SIG-M5 treated with dmso at 0.1 percent for 504 hours (cell line): ENCODE results near the gene CHST9.
"Not testable (repeated sequence)": the region's sequence is repeated elsewhere in the genome, so short reads cannot be mapped to it uniquely, and the experiment has no call there.

Experiments
- DNase-seq: peaks from one replicate; lab custom pipeline; 2025; ENCODE audit not compliant: unreplicated experiment; lab: John Stamatoyannopoulos, UW

CHST9 gene

DNA sequence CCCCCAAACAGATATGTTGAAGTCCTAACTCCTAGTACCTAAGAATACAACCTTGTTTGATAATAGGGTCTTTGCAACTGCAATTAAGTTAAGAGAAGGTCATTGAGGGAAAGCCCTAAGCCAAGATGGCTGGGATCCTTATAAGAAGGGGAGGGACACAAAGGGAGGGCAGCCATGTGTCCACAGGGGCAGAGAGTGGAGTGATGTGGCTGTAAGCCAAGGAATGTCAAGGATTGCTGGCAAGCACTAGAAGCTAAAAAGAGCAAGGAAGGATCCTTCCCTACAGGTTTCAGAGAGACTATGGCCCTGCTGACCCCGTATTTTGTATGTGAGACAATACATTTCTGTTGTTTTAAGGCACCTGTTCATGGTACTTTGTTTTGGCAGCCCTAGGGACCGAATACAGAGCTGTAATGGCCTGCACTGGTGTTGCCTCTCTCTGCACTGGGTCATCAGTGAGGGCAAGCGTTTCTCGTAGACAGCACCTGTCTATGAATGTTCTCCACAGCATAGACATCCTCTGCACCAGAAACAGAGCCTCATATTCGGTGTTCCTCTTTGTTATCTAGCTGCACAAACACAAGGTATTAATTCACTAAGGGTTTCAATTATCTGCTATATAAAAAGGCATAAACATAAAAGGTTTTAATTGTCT lies 244.2 kb downstream of the CHST9 start:
- no peak for DNase-seq

DNA sequence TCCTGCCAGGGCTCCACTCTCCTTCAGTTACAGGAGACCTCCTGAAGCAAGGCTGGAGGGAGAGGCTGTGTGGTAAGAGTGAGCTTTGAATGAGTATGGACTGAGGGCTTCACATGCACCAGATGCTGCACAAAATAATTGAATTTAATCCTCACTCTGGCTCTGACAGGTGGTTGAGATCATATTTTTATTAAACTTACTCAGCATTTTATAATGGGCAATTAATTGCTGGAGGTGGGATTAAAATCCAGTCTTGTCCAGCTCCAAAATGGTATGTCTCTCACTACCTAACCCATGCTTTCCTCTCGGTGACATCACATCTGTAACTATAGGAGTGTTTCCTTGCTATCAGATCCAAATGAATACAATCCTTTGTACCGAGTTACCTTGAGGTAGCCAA lies 253.4 kb downstream of the CHST9 start:
- DNase-seq, result no peak

DNA sequence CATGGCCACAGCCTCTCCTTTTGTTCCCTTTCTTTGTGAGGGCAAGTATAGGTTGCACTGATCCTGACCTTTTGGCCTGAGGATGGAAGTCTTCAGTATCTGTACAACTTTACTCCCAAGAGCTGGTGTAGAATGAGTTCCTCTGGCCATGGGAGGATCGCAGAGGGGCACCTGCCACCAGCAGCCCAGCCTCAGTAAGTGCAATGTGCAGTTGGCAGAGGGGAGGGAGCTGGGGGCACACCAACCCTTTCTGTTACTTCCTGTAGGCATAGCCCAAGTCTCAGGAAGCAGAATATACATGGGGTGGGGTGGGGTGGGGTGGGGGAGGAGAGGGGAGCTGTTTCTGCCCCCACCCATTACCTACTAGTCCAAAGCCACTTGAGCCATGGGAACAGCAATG lies 254.5 kb downstream of the CHST9 start:
- DNase-seq, result no peak

DNA sequence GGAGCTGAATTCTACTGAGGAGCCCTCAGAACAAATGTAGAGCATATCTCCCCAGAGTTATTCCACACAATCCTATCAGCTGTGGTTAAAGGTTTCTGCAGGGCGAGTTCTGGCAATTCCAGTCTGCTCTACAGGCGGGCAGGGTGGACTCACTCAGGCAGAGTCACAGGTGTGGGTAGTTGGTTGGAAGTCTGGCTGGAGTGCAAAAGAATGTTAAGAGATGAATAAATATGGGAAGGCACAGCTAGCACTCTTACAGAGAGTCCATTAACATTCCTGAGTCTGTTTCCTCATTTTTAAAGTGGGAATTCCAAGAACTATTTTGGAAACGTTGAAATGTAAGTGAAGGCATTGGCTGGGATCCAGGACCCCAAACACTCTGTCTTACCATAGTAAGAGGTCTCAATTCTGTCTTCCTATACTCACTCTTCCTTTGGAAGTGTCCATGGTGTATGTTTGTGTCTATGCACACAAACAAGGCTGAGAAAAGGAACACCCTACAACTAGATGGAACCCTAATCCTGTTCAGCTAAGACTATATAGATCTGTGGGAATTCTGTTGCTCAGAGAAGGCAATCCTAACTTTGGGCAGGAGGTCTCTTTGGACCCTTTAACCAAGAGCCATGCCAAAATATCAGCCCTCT lies 256.3 kb downstream of the CHST9 start:
- DNase-seq, result no peak

DNA sequence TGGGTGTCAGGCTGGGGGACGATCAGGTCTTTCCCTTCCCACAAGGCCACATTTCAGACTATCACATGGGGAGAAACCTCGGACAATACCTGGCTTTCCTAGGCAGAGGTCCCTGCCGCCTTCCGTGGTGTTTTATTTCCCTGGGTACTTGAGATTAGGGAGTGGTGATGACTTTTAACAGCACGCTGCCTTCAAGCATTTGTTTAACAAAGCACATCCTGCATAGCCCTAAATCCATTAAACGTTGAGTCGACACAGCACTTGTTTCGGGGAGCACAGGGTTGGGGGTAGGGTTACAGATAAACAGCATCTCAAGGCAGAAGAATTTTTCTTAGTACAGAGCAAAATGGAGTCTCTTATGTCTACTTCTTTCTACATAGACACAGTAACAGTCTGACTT lies 257.3 kb downstream of the CHST9 start:
- not testable (repeated sequence) for DNase-seq

DNA sequence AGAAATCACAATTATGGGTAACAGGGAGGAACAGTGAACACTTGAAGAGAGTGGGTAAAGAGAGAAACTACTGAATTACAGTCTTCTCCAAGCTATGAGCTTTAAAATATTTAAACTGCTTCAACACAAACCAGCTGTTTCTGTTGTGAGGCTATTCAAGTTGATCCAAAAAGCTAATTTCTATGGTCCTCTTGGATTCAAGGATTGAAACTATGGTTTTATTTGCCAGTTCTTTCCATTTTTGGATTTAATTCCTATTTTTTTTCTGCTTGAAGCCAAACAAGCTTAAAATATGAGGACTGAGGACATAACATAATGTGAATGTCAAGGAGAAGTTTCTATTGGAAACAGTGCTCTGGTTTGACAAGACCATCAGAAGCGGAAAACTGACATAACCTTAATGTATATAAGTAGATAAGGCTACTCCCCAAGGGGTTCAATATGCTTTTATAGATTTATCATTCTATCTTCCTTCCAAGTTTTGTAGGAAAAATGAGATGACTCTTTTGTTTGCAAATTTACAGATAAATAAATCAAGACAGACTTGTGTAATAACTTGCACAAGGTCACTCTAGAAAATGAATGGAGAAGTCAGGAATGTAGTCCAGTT lies 258.9 kb downstream of the CHST9 start:
- no peak for DNase-seq

DNA sequence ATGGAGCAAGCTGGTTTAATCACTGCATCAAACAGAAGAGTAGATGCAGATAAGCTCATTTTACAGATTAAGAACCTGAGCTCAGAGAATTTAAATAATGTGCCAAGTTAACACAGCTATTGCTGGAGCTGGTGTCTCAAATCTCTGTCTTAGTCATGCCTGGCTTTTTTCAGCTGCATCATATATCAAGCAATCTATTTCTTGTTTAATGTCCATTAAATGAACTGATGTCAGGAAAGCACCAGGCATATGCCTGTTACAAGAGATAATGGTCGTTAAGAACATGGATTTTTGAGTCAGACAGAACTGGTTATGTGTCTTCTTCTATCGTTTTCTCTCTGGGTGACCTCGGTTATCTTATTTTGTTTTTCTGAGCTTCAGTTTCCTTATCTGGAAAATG lies 259.8 kb downstream of the CHST9 start:
- no peak for DNase-seq

DNA sequence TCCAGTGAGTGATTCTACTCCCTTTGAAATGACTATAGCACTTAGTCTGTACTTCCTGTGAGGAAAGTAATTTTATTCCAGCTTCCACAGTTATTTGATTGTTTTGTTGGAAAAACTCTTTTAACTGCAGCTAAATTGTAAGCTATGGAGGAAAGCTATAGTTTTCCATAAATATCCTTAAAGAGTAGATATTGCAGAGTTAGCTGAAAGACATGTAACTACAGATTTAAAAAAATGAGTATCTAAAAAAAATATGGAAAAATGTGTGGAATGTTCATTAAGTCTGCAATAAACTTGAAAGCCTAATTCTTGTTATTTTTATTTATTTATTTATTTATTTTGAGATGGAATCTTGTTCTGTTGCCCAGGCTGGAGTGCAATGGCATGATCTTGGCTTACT lies 262.8 kb downstream of the CHST9 start:
- no peak for DNase-seq

DNA sequence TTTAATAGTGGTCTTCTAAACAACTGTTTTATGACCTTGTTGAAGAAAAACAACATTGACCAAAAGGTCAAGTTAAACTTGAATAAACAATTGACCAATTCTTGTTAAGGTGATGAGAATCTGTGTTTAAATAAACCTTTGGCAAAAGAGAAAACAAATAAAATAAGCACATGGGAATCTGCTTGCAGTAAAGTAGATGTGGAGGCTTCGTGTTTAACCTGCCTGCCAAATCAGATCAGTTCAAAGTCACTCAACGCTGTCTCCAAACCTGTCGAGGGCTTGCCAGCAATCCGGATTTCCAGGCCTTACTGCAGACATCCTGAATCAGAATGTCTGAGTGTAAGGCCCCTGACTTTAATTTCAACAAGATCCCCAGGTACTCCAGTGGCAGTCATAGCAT lies 264.5 kb downstream of the CHST9 start:
- DNase-seq, result no peak

DNA sequence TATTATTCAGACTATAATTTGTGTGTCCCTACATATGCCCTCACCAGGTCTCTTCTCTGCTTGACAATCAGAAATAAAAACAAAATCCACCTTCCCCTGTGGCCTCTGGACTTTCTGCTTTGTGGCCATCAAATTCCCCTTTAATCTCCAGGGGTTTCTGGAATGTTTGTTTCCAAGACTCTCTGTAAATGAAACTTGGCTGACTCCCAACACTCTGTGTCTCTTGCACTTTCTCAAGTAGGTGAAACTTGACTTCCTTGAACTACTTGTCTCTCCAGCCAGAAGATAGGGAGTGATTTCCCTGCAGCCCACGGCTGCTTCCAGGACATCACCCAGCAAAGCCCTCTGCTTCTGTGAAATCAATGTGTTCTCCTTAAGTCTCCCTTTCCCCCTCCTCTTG lies 265.5 kb downstream of the CHST9 start:
- DNase-seq, result no peak

DNA sequence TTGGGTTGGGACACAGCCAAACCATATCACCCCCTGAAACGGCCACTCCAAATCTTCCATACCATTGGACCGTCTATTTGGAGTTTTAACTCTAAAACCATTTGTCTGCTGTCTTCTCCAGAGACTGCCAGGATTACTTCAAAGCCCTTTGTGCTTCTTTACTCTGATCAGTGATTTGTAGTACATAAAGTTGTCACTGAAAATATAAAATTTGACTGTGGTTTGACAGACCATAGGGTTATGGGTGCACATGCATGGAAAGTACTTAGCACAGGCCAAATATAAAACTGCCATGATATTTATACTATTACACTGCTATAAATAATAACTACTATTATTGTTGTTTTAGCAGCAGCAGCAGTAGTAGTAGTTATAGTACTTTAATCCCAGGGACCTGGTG lies 265.9 kb downstream of the CHST9 start:
- no peak for DNase-seq

DNA sequence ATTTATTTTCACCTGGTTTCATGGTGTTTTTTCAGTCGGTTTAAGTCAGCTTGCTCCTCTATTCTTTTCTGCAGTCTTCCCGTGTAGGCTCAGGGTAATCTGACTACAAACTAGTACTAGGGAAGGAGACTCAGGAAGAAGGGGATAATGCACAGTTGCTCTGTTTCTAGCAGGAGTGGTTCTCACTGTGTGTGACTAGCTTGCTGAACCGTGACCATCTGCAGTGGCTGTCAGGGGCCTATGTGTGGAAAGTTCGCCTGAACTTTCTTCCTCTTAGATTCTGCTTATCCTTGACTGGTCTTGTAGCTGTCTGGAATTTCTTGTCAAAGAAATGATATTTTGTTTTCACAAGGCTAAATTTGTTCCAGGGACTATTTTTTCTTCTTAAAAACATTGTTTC lies 273.3 kb downstream of the CHST9 start:
- DNase-seq, result no peak

DNA sequence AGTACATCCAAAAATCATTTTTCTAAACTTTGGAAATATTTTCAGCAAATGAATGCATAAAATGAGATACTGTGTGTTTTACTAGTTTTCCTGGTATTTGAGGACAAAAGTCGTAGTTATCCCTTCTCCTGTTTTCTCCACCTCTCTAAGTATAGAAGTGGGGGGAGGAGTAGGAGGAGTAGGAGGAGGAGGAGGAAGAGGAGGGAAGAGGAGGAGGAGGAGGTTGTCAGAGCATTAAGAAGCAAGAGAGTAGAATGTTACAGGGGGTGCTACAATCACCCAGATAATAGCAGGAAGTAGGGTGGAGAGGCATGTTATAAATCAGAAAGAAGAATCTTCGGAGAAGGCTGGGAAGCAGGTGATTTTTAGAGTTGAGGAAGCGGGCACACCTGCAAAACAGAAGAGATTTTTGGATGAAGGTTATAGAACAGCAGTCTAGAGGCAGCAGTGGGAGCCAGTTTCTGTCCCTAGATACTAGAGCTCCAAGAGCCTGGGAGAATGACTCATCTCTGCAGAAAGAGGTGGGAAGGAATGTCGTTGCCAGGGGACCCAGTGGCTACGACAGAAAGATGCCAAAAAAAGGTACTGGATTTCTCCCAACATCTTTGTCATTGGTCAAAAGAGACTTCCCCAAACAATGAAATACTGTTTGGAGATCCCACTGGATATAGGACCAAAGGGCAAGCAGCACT lies 275.4 kb downstream of the CHST9 start:
- no peak for DNase-seq

DNA sequence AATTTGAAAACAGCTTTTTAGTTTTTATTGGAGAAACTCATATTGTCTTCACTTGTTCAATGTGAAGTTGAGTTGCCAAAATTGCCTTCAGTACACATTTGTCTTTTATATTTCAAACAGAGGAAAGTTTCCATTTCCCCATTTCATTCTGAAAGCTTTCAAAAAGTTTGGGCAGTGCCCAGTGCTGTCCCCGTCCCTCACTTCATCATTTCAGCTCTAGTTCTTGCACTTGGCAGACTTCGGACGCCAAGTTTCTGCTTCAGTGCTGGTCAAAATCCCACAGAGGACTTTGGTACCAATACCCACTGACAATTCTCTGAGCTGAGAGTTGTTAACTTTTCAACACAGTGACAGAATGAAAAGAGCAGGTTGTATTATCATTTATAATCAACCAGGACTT lies 276.2 kb downstream of the CHST9 start:
- DNase-seq, result no peak

DNA sequence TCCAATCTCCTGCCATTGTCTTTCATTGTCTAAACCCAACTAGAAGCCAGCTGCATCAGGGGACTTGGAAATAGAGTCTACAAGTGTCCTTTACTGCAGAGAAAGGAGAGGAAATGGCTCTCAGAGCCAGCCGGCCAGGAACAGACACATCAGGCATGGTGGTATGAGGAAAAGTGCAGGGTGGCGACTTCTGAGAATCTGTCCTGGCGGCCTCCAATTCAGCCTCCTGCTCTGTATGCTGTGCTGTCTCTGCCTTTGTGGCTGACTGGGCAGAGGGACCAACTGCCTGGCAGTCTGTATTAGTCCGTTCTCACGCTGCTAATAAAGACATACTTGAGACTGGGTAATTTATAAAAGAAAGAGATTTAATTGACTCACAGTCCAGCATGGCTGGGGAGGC lies 282.8 kb downstream of the CHST9 start:
- no peak for DNase-seq

DNA sequence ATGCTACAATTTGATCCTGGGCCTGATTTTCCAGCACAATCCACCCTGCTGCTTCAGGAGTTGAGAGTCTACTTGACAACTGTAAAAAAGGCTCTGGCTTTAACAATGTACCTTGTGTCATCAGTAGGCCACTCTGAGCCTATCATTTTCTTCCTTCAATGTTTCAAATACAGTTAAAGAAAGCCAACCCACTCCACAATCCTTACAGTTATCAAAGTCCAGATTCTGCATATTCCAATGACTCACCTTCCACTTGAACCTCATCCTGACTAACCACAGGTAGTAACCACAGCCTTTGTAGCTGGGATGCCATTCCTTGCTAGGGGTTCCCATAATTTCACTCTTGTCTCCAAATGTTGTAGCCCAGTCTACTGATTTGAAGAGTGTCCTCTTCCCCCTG lies 284.1 kb downstream of the CHST9 start:
- DNase-seq, result no peak

DNA sequence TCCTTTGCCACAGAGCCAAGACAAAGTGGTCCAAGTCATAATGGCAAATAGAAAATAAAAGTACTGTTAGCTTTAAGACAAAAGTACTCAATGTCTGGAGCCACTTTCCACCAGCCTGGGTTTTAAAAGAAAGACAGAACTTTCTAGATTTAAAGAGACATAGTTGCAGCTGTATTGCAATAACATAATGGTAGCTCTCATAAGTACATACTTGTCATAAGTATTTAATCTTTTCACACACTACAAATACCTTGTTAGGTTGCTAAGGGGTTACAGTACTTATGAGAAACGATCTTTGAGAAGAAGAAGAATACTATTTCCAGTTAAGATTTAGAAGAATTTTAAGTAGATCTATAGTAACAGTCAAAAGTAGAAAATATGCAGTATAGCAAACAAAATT lies 290.7 kb downstream of the CHST9 start:
- no peak for DNase-seq

DNA sequence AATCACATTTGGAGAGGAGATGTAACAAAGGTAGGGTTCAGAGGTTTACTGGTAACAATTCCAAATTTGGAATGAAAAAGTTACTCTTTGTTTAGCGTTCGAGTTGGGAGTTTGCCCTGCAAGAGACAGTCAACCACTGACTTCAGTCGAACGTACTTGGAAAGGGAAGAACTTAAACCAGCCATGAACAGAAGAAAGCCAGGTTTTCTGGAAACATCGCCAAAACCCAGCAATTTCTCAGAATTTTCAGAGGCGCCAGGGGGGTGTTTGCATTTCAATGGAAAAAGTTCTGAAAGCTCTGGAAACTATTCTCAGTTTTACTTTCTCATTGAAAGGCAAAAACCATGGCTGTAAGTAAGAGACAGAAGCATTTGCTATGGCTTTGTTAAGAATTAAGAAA lies 291.1 kb downstream of the CHST9 start:
- DNase-seq, result no peak

DNA sequence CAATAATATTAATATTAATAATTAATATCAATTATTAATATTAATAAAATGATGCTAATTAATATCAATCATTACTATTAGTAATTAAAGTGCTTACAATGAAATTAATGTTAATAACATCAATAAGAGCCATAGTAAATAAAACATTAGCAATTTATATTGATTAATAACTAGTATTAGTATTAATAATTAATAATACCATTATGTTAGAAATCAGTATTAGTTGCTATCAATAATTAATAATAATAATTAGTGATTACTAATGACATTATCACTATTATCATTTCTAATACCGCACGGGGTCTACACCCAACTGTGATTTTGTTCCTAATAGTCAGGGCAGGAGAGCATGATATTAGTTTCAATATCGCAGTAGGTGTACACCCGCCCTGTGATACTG lies 296.8 kb downstream of the CHST9 start:
- no peak for DNase-seq

DNA sequence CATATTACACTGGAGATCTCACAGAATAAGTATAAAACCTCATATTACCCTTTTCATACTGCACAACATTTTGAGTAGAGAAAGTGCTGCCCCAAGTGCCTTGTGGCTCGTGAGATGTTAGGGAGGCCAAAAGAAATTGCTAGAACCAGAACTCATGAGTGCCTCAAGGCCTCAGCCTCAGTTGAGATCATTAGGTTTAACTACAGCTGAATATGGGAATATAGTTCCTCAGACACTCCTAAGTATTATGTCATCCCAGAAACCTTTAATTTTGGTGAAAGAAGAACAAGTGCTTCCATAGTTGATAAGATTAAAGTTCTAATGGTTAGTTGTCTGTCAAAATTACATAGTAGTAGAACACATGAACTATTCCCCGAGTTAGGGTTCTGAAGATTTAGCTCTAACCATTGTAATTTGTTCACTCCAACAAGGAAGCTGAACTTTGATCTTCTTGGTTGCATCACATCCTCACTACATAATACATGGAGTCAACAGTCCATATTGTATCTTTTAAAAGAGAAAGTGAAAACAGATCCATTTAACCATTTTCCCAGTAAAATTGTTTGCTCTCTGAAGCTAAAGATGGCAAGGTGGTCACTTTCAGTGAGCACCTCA lies 310.0 kb downstream of the CHST9 start:
- no peak for DNase-seq

DNA sequence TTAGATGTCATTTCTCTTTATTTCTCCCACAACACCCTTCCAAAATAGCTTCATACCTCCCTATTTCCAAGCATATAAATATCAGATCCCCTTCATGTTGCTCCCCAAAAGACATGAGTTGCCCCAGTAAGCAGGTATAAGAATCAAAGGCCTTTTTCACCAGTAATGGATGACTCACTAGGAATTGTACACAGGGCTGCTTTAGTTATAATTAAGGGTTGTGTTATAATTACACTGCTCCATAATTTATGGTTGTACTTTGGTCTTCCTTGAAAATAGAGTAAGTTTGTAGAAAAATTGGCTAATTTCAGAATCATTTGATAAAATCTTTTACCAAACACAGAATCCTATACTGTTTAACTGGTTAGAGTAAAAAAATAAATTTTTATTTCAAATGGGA lies 310.8 kb downstream of the CHST9 start:
- DNase-seq, result no peak

DNA sequence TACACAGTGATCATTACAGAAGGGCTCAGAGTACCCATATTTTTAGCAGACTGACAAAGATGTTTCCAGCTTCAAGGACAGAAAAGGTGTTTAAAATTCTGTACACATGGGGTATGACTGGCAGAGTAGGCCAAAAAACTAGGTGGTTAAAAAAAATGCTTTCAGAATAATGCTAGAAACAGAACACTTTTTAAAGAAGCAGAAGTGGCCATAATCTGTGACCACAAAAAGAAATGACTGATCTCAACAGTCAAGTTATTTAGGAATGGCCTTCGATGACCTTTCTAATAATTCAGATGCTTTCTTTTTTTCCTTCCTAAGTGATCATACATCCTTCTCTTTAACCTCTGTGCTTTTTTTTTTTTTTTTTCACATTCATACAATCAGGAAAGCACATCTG lies 315.5 kb downstream of the CHST9 start:
- no peak for DNase-seq
